CD14-positive monocyte (primary cell): ENCODE data around the gene TRIM62. TPM values are rescaled to one million over a fixed set of nuclear protein-coding genes. Genes with fewer than 3 reads are reported as not detected.

Experiments
- DNase-seq, 3 donors: peaks; one replicate each; pipeline ENCODE4 v3.0.0-alpha.2; 2011 to 2022
- H2AFZ ChIP-seq: 2 replicates; pipeline ENCODE4 v1.6.0; 2012; ENCODE audit warnings: mild to moderate bottlenecking, low read depth, low read length, inconsistent platforms; ENCODE audit not compliant: insufficient read depth, poor library complexity, severe bottlenecking
- H3K27ac ChIP-seq, 2 donors: 1 replicate in 1 of 2; 2 replicates in 1 of 2; pipeline ENCODE4 v1.5.1; 2012 to 2013; ENCODE audit warnings: low read length in 2 of 2, control low read depth in 1 of 2, inconsistent platforms in 1 of 2, low read depth in 1 of 2, mild to moderate bottlenecking in 1 of 2
- H3K27me3 ChIP-seq, 2 donors: one replicate each; pipeline versions ENCODE4 v1.6.0 to v1.6.1; 2011 to 2013; ENCODE audit warnings: low read length in 2 of 2; ENCODE audit not compliant: control insufficient read depth in 2 of 2, insufficient read depth in 2 of 2
- H3K36me3 ChIP-seq, 2 donors: replicated peaks in 1 of 2; 1 replicate in 1 of 2; 2 replicates in 1 of 2; pipeline versions ENCODE4 v1.5.1 to v1.6.1; 2012 to 2013; ENCODE audit warnings: low read length in 2 of 2, control low read depth in 1 of 2, inconsistent platforms in 1 of 2, mild to moderate bottlenecking in 1 of 2; ENCODE audit not compliant: insufficient read depth in 2 of 2, control insufficient read depth in 1 of 2
- H3K4me1 ChIP-seq, 2 donors: 1 replicate in 1 of 2; 2 replicates in 1 of 2; pipeline versions ENCODE4 v1.5.1 to v1.6.1; 2012 to 2013; ENCODE audit warnings: low read length in 2 of 2, control low read depth in 1 of 2, inconsistent platforms in 1 of 2, mild to moderate bottlenecking in 1 of 2, moderate library complexity in 1 of 2; ENCODE audit not compliant: insufficient read depth in 2 of 2, control insufficient read depth in 1 of 2
- H3K4me2 ChIP-seq: replicated peaks from 2 replicates; pipeline ENCODE3; 2012; ENCODE audit warnings: low read length, moderate library complexity, mild to moderate bottlenecking; ENCODE audit not compliant: poor library complexity, severe bottlenecking; ENCODE audit errors: extremely low read depth
- H3K4me3 ChIP-seq, 3 experiments: fragments of 200-600 bp in 1 of 3; sonication (generic) in 1 of 3; replicated peaks in 1 of 3; 1 replicate in 2 of 3; 2 replicates in 1 of 3; pipeline ENCODE4 v1.5.1; 2011 to 2013; ENCODE audit warnings: low read length in 3 of 3, mild to moderate bottlenecking in 3 of 3, control low read depth in 2 of 3, low read depth in 2 of 3, inconsistent platforms in 1 of 3, moderate library complexity in 1 of 3
- H3K79me2 ChIP-seq: 2 replicates; pipeline ENCODE4 v1.6.0; 2012; ENCODE audit warnings: mild to moderate bottlenecking, control low read depth, inconsistent platforms, low read length, moderate library complexity; ENCODE audit not compliant: insufficient read depth
- H3K9ac ChIP-seq: 2 replicates; pipeline ENCODE4 v1.6.0; 2017; ENCODE audit warnings: low read length, mild to moderate bottlenecking; ENCODE audit not compliant: insufficient read depth, poor library complexity, severe bottlenecking
- H3K9me3 ChIP-seq, 2 donors: replicated peaks in 1 of 2; 1 replicate in 1 of 2; 2 replicates in 1 of 2; pipeline versions ENCODE4 v1.5.1 to v1.6.1; 2012 to 2013; ENCODE audit warnings: low read length in 2 of 2, control low read depth in 1 of 2; ENCODE audit not compliant: control insufficient read depth in 1 of 2, insufficient read depth in 1 of 2
- H4K20me1 ChIP-seq: 2 replicates; pipeline ENCODE4 v1.6.0; 2012; ENCODE audit warnings: mild to moderate bottlenecking, low read length, control low read depth, moderate library complexity; ENCODE audit not compliant: insufficient read depth
- H3K27ac Mint-ChIP-seq, 7 donors: one replicate each; pipeline ENCODE4 v1.8.0; 2020; ENCODE audit warnings: mild to moderate bottlenecking in 7 of 7, mixed read lengths in 7 of 7, moderate library complexity in 6 of 7, inconsistent platforms in 2 of 7
- H3K27me3 Mint-ChIP-seq, 3 donors: one replicate each; pipeline ENCODE4 v1.8.0; 2021 to 2022; ENCODE audit warnings: low read depth in 3 of 3, mild to moderate bottlenecking in 3 of 3, mixed read lengths in 3 of 3, moderate library complexity in 3 of 3, inconsistent platforms in 1 of 3
- H3K36me3 Mint-ChIP-seq, 2 donors: one replicate each; pipeline ENCODE4 v1.8.0; 2020; ENCODE audit warnings: mixed read lengths in 2 of 2, inconsistent platforms in 1 of 2, mild to moderate bottlenecking in 1 of 2
- H3K4me1 Mint-ChIP-seq: one replicate; pipeline ENCODE4 v1.8.0; 2020; ENCODE audit warnings: mild to moderate bottlenecking, mixed read lengths
- H3K4me3 Mint-ChIP-seq, 2 donors: one replicate each; pipeline ENCODE4 v1.8.0; 2020; ENCODE audit warnings: mild to moderate bottlenecking in 2 of 2, mixed read lengths in 2 of 2, moderate library complexity in 1 of 2
- H3K9me3 Mint-ChIP-seq, 7 donors: one replicate each; pipeline ENCODE4 v1.8.0; 2020 to 2022; ENCODE audit warnings: mixed read lengths in 7 of 7, mild to moderate bottlenecking in 6 of 7, moderate library complexity in 6 of 7, inconsistent platforms in 2 of 7
- WGBS: methylation state at CpG from one replicate; pipeline ENCODE4 v1.1.5; 2013; ENCODE audit warnings: missing lambda C conversion rate; ENCODE audit not compliant: insufficient coverage; 5-methylcytosine and 5-hydroxymethylcytosine counted together
- intact Hi-C, 2 donors: fragments of 100-400 bp; cut with micrococcal nuclease; formaldehyde crosslinking; loops; one replicate each; pipeline versions ENCODE4 v1.15.0 to v1.15.1; 2023
- polyA plus RNA-seq, 3 donors: library from polyadenylated mRNA; depleted of rRNA in 1 of 3; unstranded in 2 of 3; stranded (reverse) in 1 of 3; fragments of 300-500 nt in 2 of 3; fragments of >200 nt in 1 of 3; fragmentation: Illumina TruSeq in 2 of 3; gene quantifications; 1 replicate in 2 of 3; 2 replicates in 1 of 3; pipeline ENCODE4 v1.2.3, GENCODE V29; 2012 to 2021
- TF ChIP-seq, protein P1 (sequence below): fragments of 200-600 bp; IDR thresholded peaks from one replicate; pipeline ENCODE4 v1.8.0; 2022; ENCODE audit warnings: antibody characterized with exemption, mild to moderate bottlenecking

The TRIM62 gene
- polyA plus RNA-seq, 3 donors: 1.7 to 8.1 (median 2.1) TPM

- Histone ChIP-seq H3K4me1 (no peaks in the 10 kb centered on the region), H3K9me3 (no peaks in the 10 kb centered on the region), H3K4me2 (no peak overlapping the region), H3K27ac (no peak overlapping the region), H3K4me3 (no peak overlapping the region), H3K9ac (no peak overlapping the region), H3K27me3 (no peaks in the 10 kb centered on the region), H2AFZ (no peak overlapping the region), H4K20me1 (no peaks in the 10 kb centered on the region), H3K36me3 (no peaks in the 10 kb centered on the region), H3K79me2 (no peaks in the 10 kb centered on the region)
- intact Hi-C loops: loop anchor here in 1 of 2 donors (10.0 kb wide), 1 partner anchor 65 kb away; the partner anchor contains the start of gene TRIM62
- H3K36me3 Mint-ChIP-seq: no peaks in the 10 kb centered on the region
- DNase-seq: no peak
- TF ChIP-seq, protein P1, sequence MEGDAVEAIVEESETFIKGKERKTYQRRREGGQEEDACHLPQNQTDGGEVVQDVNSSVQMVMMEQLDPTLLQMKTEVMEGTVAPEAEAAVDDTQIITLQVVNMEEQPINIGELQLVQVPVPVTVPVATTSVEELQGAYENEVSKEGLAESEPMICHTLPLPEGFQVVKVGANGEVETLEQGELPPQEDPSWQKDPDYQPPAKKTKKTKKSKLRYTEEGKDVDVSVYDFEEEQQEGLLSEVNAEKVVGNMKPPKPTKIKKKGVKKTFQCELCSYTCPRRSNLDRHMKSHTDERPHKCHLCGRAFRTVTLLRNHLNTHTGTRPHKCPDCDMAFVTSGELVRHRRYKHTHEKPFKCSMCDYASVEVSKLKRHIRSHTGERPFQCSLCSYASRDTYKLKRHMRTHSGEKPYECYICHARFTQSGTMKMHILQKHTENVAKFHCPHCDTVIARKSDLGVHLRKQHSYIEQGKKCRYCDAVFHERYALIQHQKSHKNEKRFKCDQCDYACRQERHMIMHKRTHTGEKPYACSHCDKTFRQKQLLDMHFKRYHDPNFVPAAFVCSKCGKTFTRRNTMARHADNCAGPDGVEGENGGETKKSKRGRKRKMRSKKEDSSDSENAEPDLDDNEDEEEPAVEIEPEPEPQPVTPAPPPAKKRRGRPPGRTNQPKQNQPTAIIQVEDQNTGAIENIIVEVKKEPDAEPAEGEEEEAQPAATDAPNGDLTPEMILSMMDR: no peak
- H3K27ac Mint-ChIP-seq: no peak overlapping the region
- H3K27me3 Mint-ChIP-seq: peaks cover 4 to 14% (median 10%) of the 10 kb centered on the region in 3 donors
- no peak overlapping the region for H3K4me3 Mint-ChIP-seq
- peaks cover 0 to 3% (median 0%) of the 10 kb centered on the region in 7 donors for H3K9me3 Mint-ChIP-seq
- 95% methylated on average over 11 of the region's 16 CpGs for WGBS
- no peaks in the 10 kb centered on the region for H3K4me1 Mint-ChIP-seq
Observed at GRCh38 chr1:33119532-33120217, 62.2 kb downstream of the TRIM62 start.

- H3K27ac Mint-ChIP-seq: no peak overlapping the region
- no peaks in the 10 kb centered on the region for H3K27me3 ChIP-seq
- H3K9me3 Mint-ChIP-seq: no peaks in the 10 kb centered on the region
- no peak overlapping the region for H2AFZ ChIP-seq
- WGBS: 93% methylated on average over 1 of the region's 2 CpGs
- peaks cover 4 to 14% (median 10%) of the 10 kb centered on the region in 3 donors for H3K27me3 Mint-ChIP-seq
- no peaks in the 10 kb centered on the region for H3K9me3 ChIP-seq
- H4K20me1 ChIP-seq: no peaks in the 10 kb centered on the region
- TF ChIP-seq, protein P1: no peak
- H3K79me2 ChIP-seq: no peaks in the 10 kb centered on the region
- no peaks in the 10 kb centered on the region for H3K4me1 Mint-ChIP-seq
- H3K36me3 ChIP-seq: no peaks in the 10 kb centered on the region
- H3K4me2 ChIP-seq: no peak overlapping the region
- H3K4me3 Mint-ChIP-seq: no peak overlapping the region
- no peak for DNase-seq
- no peaks in the 10 kb centered on the region for H3K4me1 ChIP-seq
- no peak overlapping the region for H3K27ac ChIP-seq
- intact Hi-C loops: no loop called here
- H3K9ac ChIP-seq: no peak overlapping the region
- H3K36me3 Mint-ChIP-seq: no peaks in the 10 kb centered on the region
- no peak overlapping the region for H3K4me3 ChIP-seq
Observed at GRCh38 chr1:33119050-33119449, 62.8 kb downstream of the TRIM62 start.
